Stomach (tissue), 4 donors: ENCODE measurements around the gene MCOLN1.

Experiments
- POLR2A ChIP-seq, 4 donors: fragments of 450-650 bp; IDR thresholded peaks; one replicate each; pipeline ENCODE4 v1.6.1; 2016; ENCODE audit warnings: antibody characterized with exemption in 4 of 4, control low read depth in 2 of 4, mild to moderate bottlenecking in 1 of 4, moderate library complexity in 1 of 4
- TF ChIP-seq, protein P1 (sequence below), 7 experiments: fragments of 450-650 bp in 4 of 7; fragments of 200-600 bp in 3 of 7; sonication (generic) in 3 of 7; IDR thresholded peaks; one replicate each; pipeline ENCODE4 v1.5.1; 2016 to 2019; ENCODE audit warnings: antibody characterized with exemption in 7 of 7, control low read depth in 2 of 7, mild to moderate bottlenecking in 1 of 7

DNA sequence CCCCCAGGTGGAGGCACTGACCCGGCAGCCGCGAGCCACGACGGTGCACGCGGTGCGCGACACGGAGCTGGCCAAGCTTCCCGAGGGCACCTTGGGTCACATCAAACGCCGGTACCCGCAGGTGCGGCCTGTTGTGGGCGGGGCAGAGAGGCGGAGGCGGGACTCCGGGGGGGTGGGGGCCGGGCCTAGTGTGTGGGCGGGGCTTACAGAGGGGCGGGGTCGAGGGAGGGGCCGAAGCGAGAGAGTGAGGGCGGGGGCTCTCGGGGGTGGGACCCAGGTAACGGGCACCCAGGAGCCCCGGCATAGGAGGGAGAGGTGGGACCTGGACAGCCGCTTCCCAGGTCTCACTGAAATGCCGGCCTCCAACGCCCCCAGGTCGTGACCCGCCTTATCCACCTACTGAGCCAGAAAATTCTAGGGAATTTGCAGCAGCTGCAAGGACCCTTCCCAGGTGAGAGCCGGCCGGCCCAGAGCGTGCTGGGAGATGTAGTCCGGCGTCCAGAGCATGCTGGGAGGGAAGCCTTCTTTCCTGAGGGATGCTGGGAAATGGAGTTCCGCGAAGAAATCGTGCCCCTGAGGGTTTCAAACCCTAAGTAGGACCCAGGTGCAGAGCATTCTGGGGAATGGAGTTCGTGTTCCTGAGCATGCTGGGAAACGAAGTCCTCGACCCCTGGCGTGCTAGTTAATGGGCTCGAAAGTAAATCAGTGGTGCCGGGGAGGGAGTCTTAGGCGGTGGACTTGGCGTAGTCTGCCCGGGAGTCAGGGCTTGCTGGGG lies 28.8 kb downstream of the MCOLN1 start:
- no peak for TF ChIP-seq POLR2A (IDR thresholded peaks at IDR 0.05)
- TF ChIP-seq, protein P1, sequence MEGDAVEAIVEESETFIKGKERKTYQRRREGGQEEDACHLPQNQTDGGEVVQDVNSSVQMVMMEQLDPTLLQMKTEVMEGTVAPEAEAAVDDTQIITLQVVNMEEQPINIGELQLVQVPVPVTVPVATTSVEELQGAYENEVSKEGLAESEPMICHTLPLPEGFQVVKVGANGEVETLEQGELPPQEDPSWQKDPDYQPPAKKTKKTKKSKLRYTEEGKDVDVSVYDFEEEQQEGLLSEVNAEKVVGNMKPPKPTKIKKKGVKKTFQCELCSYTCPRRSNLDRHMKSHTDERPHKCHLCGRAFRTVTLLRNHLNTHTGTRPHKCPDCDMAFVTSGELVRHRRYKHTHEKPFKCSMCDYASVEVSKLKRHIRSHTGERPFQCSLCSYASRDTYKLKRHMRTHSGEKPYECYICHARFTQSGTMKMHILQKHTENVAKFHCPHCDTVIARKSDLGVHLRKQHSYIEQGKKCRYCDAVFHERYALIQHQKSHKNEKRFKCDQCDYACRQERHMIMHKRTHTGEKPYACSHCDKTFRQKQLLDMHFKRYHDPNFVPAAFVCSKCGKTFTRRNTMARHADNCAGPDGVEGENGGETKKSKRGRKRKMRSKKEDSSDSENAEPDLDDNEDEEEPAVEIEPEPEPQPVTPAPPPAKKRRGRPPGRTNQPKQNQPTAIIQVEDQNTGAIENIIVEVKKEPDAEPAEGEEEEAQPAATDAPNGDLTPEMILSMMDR (IDR thresholded peaks at IDR 0.05) = no peak
